GM04503 (cell line): ENCODE measurements around the gene LITAFD.
"Not testable (repeated sequence)": the region's sequence is repeated elsewhere in the genome, so short reads cannot be mapped to it uniquely, and the experiment has no call there.

ENCODE experiments used
- DNase-seq: peaks from one replicate; pipeline ENCODE4 v3.0.0-alpha.2; 2012; ENCODE audit warnings: low read depth

The LITAFD gene

GRCh38 chr16:8855972-8856371, 26.2 kb upstream of the LITAFD start:
- no peak for DNase-seq

- DNase-seq = no peak
These were observed 22.9 kb upstream of the LITAFD start for GRCh38 chr16:8858994-8859912.

GRCh38 chr16:8859913-8860881, 22.0 kb upstream of the LITAFD start:
- DNase-seq = no peak

GRCh38 chr16:8861563-8862308, 20.4 kb upstream of the LITAFD start:
- DNase-seq = no peak

GRCh38 chr16:8862309-8863130, 19.6 kb upstream of the LITAFD start:
- no peak for DNase-seq

GRCh38 chr16:8863594-8864424, 18.3 kb upstream of the LITAFD start:
- DNase-seq = no peak

GRCh38 chr16:8864480-8865110, 17.6 kb upstream of the LITAFD start:
- DNase-seq = no peak

GRCh38 chr16:8865145-8865882, 16.8 kb upstream of the LITAFD start:
- DNase-seq = no peak

- DNase-seq = no peak
These were observed 15.8 kb upstream of the LITAFD start for GRCh38 chr16:8866118-8866883.

- no peak for DNase-seq
These were observed 15.3 kb upstream of the LITAFD start for GRCh38 chr16:8866884-8867215.

- DNase-seq = no peak
These were observed 14.8 kb upstream of the LITAFD start for GRCh38 chr16:8867216-8867931.

- no peak for DNase-seq
These were observed 14.2 kb upstream of the LITAFD start for GRCh38 chr16:8867932-8868415.

- no peak for DNase-seq
These were observed 13.5 kb upstream of the LITAFD start, which contains the start of gene CARHSP1 for GRCh38 chr16:8868416-8869211. TSS of gene CARHSP1 (minus strand) at chr16:8869006. CDS start at chr16:8859328, 9,678 bp downstream.

GRCh38 chr16:8869212-8869987, 12.8 kb upstream of the LITAFD start:
- DNase-seq = no peak

- not testable (repeated sequence) for DNase-seq
These were observed 12.2 kb upstream of the LITAFD start for GRCh38 chr16:8869988-8870241.

GRCh38 chr16:8872071-8872470, 10.1 kb upstream of the LITAFD start:
- no peak for DNase-seq
